ENCODE results near the gene SIT1. TPM values are rescaled to one million over a fixed set of nuclear protein-coding genes. Genes with fewer than 3 reads are reported as not detected.
A peak's percentile ranks its signal among the peaks of the same experiment; 100 is the strongest.

SIT1 gene
- total RNA-seq, 1 experiment from 2014 or later: not detected

DNA sequence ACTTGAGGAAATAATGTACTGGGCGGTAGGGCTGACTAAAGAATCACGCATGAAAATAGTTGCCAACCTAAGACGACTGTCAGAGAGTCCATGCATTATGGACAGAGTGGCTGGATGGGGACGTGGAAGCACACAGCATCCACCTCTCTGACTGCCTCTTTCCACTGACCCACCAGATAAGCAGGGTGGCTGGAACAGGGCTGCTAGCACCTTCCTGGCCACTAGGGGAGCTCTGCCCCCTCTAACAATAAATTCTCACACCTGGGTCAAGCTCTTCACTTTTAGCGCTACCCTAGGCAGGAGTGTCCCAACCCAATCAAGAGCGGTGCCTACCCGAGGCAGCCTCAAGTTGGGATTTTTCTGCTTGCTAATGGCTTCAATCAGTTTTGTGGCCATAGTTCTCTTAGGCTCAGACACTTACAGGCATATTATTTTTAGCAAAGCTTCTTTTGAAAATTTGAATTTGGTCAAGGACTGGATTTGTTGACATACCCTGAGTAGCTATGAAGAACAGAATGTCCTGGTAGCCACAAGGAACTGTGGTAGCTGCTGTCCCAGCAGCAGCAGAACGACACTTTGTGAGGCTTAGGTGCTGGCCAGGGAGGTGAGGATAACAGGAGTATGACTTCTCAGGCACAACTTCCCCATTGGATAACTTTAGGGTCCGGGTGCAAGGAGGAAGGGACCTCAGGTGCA is 45.9 kb upstream of the SIT1 start:
- Mint-ChIP-seq H3K4me1 (ENCODE audit: low read depth, unreplicated experiment) (no peaks in the 10 kb centered on the region), H3K4me3 (ENCODE audit: low read depth, unreplicated experiment) (no peak overlapping the region), H3K36me3 (ENCODE audit: insufficient read depth, unreplicated experiment) (peaks cover 6% of the 10 kb centered on the region), H3K27ac (ENCODE audit: unreplicated experiment) (no peak overlapping the region), H3K9me3 (ENCODE audit: low read depth, unreplicated experiment) (no peaks in the 10 kb centered on the region), H3K27me3 (ENCODE audit: unreplicated experiment) (no peaks in the 10 kb centered on the region)
- no TSS peak for BruUV-seq (replicated peaks)
- CTCF ChIA-PET: interaction anchor here (0.6 to 1.6 kb wide), 14 partner anchors 11 to 118 kb away, joined by 3 to 12 read pairs (median 4); partner anchors contain the start of genes ARHGEF39, CA9, CCDC107 and RMRP
- peak; percentile 65 for DNase-seq
- intact Hi-C loops (cut with micrococcal nuclease; ENCODE audit: unreplicated experiment): loop anchor here (5.0 kb wide), 1 partner anchor 34 kb away; no protein-coding TSS in a partner anchor
- TF ChIP-seq, protein P1, sequence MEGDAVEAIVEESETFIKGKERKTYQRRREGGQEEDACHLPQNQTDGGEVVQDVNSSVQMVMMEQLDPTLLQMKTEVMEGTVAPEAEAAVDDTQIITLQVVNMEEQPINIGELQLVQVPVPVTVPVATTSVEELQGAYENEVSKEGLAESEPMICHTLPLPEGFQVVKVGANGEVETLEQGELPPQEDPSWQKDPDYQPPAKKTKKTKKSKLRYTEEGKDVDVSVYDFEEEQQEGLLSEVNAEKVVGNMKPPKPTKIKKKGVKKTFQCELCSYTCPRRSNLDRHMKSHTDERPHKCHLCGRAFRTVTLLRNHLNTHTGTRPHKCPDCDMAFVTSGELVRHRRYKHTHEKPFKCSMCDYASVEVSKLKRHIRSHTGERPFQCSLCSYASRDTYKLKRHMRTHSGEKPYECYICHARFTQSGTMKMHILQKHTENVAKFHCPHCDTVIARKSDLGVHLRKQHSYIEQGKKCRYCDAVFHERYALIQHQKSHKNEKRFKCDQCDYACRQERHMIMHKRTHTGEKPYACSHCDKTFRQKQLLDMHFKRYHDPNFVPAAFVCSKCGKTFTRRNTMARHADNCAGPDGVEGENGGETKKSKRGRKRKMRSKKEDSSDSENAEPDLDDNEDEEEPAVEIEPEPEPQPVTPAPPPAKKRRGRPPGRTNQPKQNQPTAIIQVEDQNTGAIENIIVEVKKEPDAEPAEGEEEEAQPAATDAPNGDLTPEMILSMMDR (IDR thresholded peaks at IDR 0.05; ENCODE audit: unreplicated experiment): peak; percentile 75

DNA sequence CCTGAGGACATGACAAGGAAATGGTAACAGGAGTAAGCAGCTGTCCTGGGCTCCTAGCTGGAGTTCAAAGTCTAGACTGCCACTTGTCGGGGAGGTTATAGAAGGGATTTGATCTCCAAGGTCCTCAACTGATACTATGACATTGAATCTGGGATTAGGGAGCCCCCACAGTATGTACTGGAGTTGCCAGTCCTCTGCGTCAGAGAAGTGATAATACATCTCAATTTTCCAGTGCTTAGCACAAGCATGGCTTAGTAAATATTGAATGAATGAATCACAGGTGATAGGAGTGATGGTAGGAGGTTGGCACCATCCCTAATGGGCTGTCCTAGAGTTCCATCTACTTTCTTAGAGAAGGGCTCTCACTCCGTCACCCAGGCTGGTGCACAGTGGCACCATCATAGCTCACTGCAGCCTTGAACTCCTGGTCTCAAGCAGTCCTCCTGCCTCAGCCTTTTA is 45.2 kb upstream of the SIT1 start:
- Mint-ChIP-seq H3K27ac (ENCODE audit: unreplicated experiment) (no peak overlapping the region), H3K9me3 (ENCODE audit: low read depth, unreplicated experiment) (no peaks in the 10 kb centered on the region), H3K4me1 (ENCODE audit: low read depth, unreplicated experiment) (no peaks in the 10 kb centered on the region), H3K4me3 (ENCODE audit: low read depth, unreplicated experiment) (no peak overlapping the region), H3K36me3 (ENCODE audit: insufficient read depth, unreplicated experiment) (peaks cover 12% of the 10 kb centered on the region), H3K27me3 (ENCODE audit: unreplicated experiment) (no peaks in the 10 kb centered on the region)
- intact Hi-C loops (cut with micrococcal nuclease; ENCODE audit: unreplicated experiment): loop anchor here (5.0 kb wide), 1 partner anchor 34 kb away; no protein-coding TSS in a partner anchor
- no peak for DNase-seq
- no TSS peak for BruUV-seq (replicated peaks)
- CTCF ChIA-PET: interaction anchor here (0.6 to 1.6 kb wide), 10 partner anchors 10 to 117 kb away, joined by 3 to 12 read pairs (median 5); partner anchors contain the start of genes ARHGEF39, CCDC107 and RMRP
- TF ChIP-seq, protein P1 (IDR thresholded peaks at IDR 0.05; ENCODE audit: unreplicated experiment): no peak

DNA sequence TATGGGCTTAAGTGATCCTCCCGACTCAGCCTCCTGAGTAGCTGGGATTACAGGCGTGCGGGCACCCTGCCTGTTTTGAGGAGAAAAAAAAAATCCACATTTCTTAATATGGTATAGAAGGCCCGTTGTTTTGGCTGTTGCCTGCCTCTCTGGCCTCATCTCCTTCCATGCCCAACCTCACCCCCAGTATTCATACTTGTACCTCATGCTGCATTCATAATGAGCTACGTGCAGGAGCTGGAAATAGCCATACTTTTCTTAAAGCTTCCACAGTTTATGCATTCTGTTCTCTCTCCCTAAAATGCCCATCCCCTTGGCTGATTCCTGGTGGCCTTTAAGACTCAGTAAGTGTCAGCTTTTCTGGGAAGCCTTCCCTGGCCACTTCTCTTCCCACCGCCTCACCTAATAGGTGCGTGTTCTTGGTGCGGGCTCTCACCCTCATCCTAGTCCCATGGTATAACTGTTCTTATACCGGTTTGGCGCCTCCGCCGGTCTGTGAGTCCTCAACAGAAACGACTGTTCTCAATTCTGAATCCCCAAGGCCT is 41.1 kb upstream of the SIT1 start:
- H3K36me3 Mint-ChIP-seq (ENCODE audit: insufficient read depth, unreplicated experiment): peaks cover 43% of the 10 kb centered on the region

DNA sequence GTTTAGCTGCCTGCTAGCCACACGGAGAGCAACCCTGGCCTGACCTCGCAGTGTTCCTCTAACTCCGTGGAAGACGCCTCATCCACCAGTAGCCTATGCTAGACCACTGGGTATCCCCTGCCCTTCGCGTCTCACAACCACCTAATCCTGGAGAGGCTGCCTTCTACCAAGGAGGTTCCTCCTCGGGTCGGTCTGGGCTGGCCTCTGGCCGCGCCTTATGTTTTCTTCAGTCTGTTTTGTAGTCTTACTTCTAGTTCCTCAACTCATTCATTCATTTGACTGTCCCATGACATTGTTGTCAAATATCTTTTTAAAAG is 40.6 kb upstream of the SIT1 start:
- Mint-ChIP-seq H3K4me1 (ENCODE audit: low read depth, unreplicated experiment) (peaks cover 8% of the 10 kb centered on the region), H3K9me3 (ENCODE audit: low read depth, unreplicated experiment) (no peaks in the 10 kb centered on the region), H3K36me3 (ENCODE audit: insufficient read depth, unreplicated experiment) (peaks cover 39% of the 10 kb centered on the region), H3K4me3 (ENCODE audit: low read depth, unreplicated experiment) (peak overlapping the region; percentile 87), H3K27ac (ENCODE audit: unreplicated experiment) (peak overlapping the region; percentile 9), H3K27me3 (ENCODE audit: unreplicated experiment) (no peaks in the 10 kb centered on the region)
- CTCF ChIA-PET: no interaction called here
- no peak for DNase-seq
- BruUV-seq (replicated peaks): no TSS peak
- TF ChIP-seq, protein P1 (IDR thresholded peaks at IDR 0.05; ENCODE audit: unreplicated experiment): no peak
- intact Hi-C loops (cut with micrococcal nuclease; ENCODE audit: unreplicated experiment): no loop called here

More for the DNA sequence above, 41.1 kb upstream of the SIT1 start:
- CTCF ChIA-PET: no interaction called here
- Mint-ChIP-seq H3K27me3 (ENCODE audit: unreplicated experiment) (no peaks in the 10 kb centered on the region), H3K27ac (ENCODE audit: unreplicated experiment) (peak overlapping the region; percentile 9), H3K9me3 (ENCODE audit: low read depth, unreplicated experiment) (no peaks in the 10 kb centered on the region), H3K4me3 (ENCODE audit: low read depth, unreplicated experiment) (peak overlapping the region; percentile 87), H3K4me1 (ENCODE audit: low read depth, unreplicated experiment) (peaks cover 8% of the 10 kb centered on the region)
- intact Hi-C loops (cut with micrococcal nuclease; ENCODE audit: unreplicated experiment): no loop called here
- no TSS peak for BruUV-seq (replicated peaks)
- TF ChIP-seq, protein P1 (IDR thresholded peaks at IDR 0.05; ENCODE audit: unreplicated experiment): no peak
- DNase-seq: no peak
